GM18858 (cell line): ENCODE data around the gene C1D.
"Not testable (repeated sequence)": the region's sequence is repeated elsewhere in the genome, so short reads cannot be mapped to it uniquely, and the experiment has no call there.

Experiments
- ATAC-seq: cut with Tn5 transposase; IDR thresholded peaks from one replicate; pipeline ENCODE4 v1.9.1; 2021; ENCODE audit not compliant: unreplicated experiment

The C1D gene

DNA sequence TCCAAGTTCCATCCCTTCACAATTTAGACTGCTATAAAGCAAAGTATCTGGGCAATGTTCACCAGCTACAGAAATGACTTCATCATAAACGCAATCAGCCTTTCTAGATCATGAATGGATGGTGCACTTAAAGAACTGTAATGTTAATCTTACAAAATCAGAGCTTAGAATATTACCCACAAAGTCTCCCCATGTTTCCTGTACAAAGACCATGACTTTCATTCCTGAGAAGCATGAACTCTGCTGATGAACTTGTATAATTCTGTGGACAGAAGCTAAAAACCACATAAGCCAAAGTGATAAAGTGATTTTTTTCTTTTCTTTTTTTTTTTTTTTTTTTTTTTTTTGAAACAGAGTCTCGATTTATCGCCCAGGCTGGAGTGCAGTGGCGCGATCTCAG lies 53.3 kb downstream of the C1D start:
- no peak for ATAC-seq

DNA sequence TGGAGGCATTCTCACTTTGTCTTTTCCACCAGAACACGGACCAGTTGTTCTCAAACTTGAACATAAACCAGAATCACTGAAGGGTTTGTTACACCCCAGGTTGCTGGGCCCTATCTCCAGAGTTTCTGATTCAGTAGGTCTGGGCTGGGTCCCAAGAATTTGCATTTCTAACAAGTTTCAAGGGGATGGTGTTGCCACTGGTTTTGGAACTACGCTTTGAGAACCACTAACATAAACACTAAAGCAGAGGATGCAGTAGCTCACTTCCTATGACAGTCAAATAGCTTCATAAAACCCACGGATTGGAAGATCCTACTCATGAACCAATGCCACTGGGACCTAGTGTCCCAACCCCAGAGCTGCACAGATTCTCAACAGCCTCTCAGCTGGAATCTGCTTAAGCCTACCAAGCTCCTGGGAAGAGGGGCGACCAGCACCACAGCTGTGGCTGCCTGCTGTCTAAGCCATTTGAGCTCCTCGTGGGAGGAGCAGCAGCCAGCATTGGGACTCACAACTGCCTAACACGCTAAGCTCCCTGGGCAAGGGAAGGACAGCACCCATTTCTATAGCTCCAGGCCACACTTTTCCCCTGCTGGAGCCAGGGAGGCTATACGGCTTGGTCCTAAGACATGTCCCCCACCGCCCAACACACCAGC lies 62.5 kb downstream of the C1D start:
- no peak for ATAC-seq

DNA sequence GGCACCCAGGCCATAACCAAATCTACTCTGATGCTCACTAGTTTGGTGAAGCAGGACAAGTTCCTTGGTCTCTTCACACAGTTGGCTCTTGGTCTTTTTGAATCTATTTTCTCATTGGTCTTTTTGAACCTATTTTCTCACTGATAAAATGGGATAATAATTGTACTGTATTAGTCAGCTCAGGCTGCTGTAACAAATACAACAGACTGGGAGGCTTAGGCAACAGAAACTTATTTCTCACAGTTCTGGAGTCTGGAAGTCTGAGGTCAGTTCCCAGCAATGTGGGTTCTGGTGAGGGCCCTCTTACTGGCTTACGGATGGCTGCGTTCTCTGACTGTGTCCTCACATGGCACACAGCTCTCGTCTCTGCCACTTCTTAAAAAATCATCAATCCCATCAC lies 63.5 kb downstream of the C1D start:
- ATAC-seq = no peak

GRCh38 chr2:67997903-67998302 lies 64.9 kb downstream of the C1D start:
- no peak for ATAC-seq

- no peak for ATAC-seq
These were observed 65.3 kb downstream of the C1D start for GRCh38 chr2:67997528-67997900.

DNA sequence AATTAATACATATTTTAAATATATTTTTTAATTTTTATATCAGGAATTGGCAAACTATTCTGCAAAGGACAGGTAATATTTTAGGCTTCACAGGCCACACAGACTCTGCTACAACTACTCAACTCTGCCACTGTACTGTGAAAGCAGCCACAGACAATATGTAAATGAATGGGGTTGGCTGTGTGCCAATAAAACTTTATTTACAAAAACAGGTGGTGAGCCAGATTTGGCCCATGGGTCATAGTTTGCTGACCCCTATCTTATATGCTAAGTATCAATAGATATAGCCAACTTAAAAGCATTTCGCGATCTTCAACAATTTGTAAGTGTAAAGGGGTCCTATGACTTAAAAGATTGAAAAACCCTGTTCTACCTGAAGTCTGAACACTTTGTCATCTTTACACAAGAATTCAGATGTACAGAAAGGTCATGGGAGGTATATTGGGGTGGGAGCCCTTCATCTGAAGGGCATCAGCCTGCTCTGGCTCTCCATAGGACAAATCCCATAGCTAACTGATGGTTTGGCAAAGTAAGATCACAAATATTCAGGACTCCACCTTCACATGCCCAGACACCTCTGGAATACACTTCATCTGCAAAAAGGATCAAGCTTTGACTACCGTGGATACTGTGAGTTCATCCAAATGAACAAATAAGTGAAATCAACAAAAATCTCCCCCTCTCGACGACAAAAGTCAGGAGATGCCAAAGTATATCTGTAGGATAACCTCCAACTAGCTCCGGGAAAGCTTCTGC lies 65.9 kb downstream of the C1D start:
- ATAC-seq = no peak

DNA sequence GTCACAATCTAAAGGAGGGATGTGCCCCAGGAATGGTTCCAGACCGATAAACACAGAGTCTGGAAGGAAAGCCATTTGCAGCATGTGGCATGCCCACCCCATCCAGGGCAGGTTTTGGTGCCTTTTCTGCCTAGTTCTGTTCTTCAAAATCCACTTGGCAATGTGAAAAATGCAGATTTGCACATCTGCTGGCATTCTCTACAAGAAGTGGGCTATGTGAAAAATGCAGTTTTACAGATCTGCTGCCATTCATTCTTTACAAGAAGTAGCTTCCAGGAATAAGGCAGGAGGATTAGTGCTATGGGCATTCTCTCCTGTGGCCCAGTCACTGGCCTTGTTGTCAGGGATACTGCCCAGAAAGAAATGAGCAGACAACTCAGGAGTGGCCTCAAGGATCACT lies 68.1 kb downstream of the C1D start:
- no peak for ATAC-seq

- ATAC-seq = not testable (repeated sequence)
These were observed 68.7 kb downstream of the C1D start for GRCh38 chr2:67994069-67994468.

DNA sequence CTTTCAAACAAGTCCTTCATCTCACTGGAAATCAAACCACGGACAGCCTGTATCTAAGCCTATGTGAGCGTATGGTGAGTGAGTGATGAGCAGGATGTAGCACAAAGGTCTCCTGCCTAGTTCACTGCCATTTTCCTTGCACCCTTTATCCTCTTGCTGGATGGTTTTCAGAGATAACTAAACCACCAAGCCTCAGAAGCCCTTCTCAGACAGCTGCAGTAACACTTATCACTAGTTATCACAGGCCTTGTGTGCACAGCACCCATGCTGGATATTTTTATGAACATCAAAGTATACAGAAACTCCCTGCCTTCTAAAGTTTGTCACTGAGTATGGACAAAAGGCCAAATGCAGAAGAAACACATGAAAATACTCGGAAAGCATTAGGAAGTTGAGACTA lies 69.5 kb downstream of the C1D start:
- ATAC-seq = no peak

DNA sequence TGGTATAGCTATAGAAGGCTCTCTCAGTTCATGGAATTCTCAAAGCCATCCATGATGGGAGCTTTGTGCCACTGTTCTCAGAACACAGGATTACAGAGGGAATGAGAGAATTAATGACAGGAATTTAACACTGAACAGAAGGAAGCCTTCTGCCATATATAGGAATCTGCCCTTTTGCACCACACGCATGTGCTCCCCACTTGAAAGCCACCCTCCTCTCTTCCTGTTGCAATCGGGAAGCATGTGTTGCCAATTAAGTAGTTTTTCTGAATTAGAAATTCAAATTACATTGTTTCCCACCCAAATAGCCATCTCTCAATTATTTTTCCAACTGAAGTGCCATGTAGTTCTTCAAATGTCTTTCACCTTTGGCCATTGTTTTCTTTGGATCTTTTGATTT lies 71.3 kb downstream of the C1D start:
- ATAC-seq = no peak
